ENCODE data around the gene HOXC13. TPM values are rescaled to one million over a fixed set of nuclear protein-coding genes. Genes with fewer than 3 reads are reported as not detected.

Gene HOXC13
- total RNA-seq, 1 experiment from 2014 or later = 7.2 TPM

- Histone ChIP-seq H3K4me1 (replicated peaks) (peaks cover 40% of the 10 kb centered on the region), H3K36me3 (peaks cover 13% of the 10 kb centered on the region; the same call in 1 of the 2 replicates), H3K4me3 (peak overlapping the region; percentile 39), H3K27ac (peak overlapping the region; percentile 90), H3K27me3 (replicated peaks) (no peaks in the 10 kb centered on the region), H3K9me3 (replicated peaks) (no peaks in the 10 kb centered on the region)
- peak in 1 of 2 experiments; percentile 74 for DNase-seq (ENCODE audit: low read depth in 1 of 2, low spot score in 2 of 2)
Measured at GRCh38 chr12:53981634-53982565, 43.3 kb downstream of the HOXC13 start.

GRCh38 chr12:53982648-53983567, 44.3 kb downstream of the HOXC13 start:
- H3K4me3 ChIP-seq = peak overlapping the region; percentile 39
- no peaks in the 10 kb centered on the region for H3K27me3 ChIP-seq (replicated peaks)
- peaks cover 40% of the 10 kb centered on the region for H3K4me1 ChIP-seq (replicated peaks)
- peak in 1 of 2 experiments; percentile 62 for DNase-seq (ENCODE audit: low read depth in 1 of 2, low spot score in 2 of 2)
- no peaks in the 10 kb centered on the region for H3K9me3 ChIP-seq (replicated peaks)
- peaks cover 7% of the 10 kb centered on the region; the same call in 1 of the 2 replicates for H3K36me3 ChIP-seq
- H3K27ac ChIP-seq = peak overlapping the region; percentile 90

GRCh38 chr12:53983568-53983949, 44.9 kb downstream of the HOXC13 start:
- peak overlapping the region; percentile 39 for H3K4me3 ChIP-seq

GRCh38 chr12:53983950-53984572, 45.4 kb downstream of the HOXC13 start:
- peak overlapping the region; percentile 39 for H3K4me3 ChIP-seq
- no peaks in the 10 kb centered on the region for H3K27me3 ChIP-seq (replicated peaks)
- H3K9me3 ChIP-seq (replicated peaks) = no peaks in the 10 kb centered on the region
- DNase-seq (ENCODE audit: low read depth in 1 of 2, low spot score in 2 of 2) = peak in 1 of 2 experiments; percentile 70
- peaks cover 42% of the 10 kb centered on the region for H3K4me1 ChIP-seq (replicated peaks)
- H3K36me3 ChIP-seq = peaks cover 7% of the 10 kb centered on the region; the same call in 1 of the 2 replicates
- H3K27ac ChIP-seq = peak overlapping the region; percentile 90

More at GRCh38 chr12:53983568-53983949, 44.9 kb downstream of the HOXC13 start:
- peak in 1 of 2 experiments; percentile 68 for DNase-seq (ENCODE audit: low read depth in 1 of 2, low spot score in 2 of 2)
- no peaks in the 10 kb centered on the region for H3K9me3 ChIP-seq (replicated peaks)
- H3K4me1 ChIP-seq (replicated peaks) = peaks cover 42% of the 10 kb centered on the region
- H3K36me3 ChIP-seq = peaks cover 7% of the 10 kb centered on the region; the same call in 1 of the 2 replicates
- peak overlapping the region; percentile 90 for H3K27ac ChIP-seq
- H3K27me3 ChIP-seq (replicated peaks) = no peaks in the 10 kb centered on the region

- Histone ChIP-seq H3K4me3 (peak within 1 kb of the TSS; percentile 51), H3K9me3 (replicated peaks) (no peaks in the 10 kb centered on the region), H3K27ac (peak within 1 kb of the TSS; percentile 90), H3K36me3 (peaks cover 7% of the 10 kb centered on the region; the same call in 1 of the 2 replicates), H3K4me1 (replicated peaks) (peaks cover 42% of the 10 kb centered on the region), H3K27me3 (replicated peaks) (no peaks in the 10 kb centered on the region)
- peak; percentile 92 to 97 for DNase-seq (ENCODE audit: low read depth in 1 of 2, low spot score in 2 of 2)
Measured at GRCh38 chr12:53984901-53985691, 46.5 kb downstream of the HOXC13 start, which contains the start of gene HOXC10. TSS of gene HOXC10 (plus strand) at chr12:53985146. CDS start at chr12:53985260, 114 bp downstream.

- H3K4me1 ChIP-seq (replicated peaks) = peaks cover 44% of the 10 kb centered on the region
- H3K27me3 ChIP-seq (replicated peaks) = no peaks in the 10 kb centered on the region
- DNase-seq (ENCODE audit: low read depth in 1 of 2, low spot score in 2 of 2) = no peak
- peak overlapping the region; percentile 63 for H3K27ac ChIP-seq
- peak overlapping the region; percentile 51 for H3K4me3 ChIP-seq
- H3K36me3 ChIP-seq = peaks cover 7% of the 10 kb centered on the region; the same call in 1 of the 2 replicates
- H3K9me3 ChIP-seq (replicated peaks) = no peaks in the 10 kb centered on the region
Measured at GRCh38 chr12:53985692-53985993, 47.0 kb downstream of the HOXC13 start.

- Histone ChIP-seq H3K36me3 (peaks cover 7% of the 10 kb centered on the region; the same call in 1 of the 2 replicates), H3K4me1 (replicated peaks) (peaks cover 49% of the 10 kb centered on the region), H3K27ac (peak overlapping the region; percentile 63), H3K4me3 (peak overlapping the region; percentile 51), H3K27me3 (replicated peaks) (no peaks in the 10 kb centered on the region), H3K9me3 (replicated peaks) (no peaks in the 10 kb centered on the region)
- peak in 1 of 2 experiments; percentile 70 for DNase-seq (ENCODE audit: low read depth in 1 of 2, low spot score in 2 of 2)
Measured at GRCh38 chr12:53985994-53986685, 47.5 kb downstream of the HOXC13 start.

GRCh38 chr12:53986686-53987483, 48.3 kb downstream of the HOXC13 start:
- Histone ChIP-seq H3K4me1 (replicated peaks) (peaks cover 57% of the 10 kb centered on the region), H3K27me3 (replicated peaks) (no peaks in the 10 kb centered on the region), H3K36me3 (peaks cover 7% of the 10 kb centered on the region; the same call in 1 of the 2 replicates), H3K4me3 (peak overlapping the region; percentile 51), H3K9me3 (replicated peaks) (no peaks in the 10 kb centered on the region), H3K27ac (peak overlapping the region; percentile 63)
- DNase-seq (ENCODE audit: low read depth in 1 of 2, low spot score in 2 of 2) = no peak

GRCh38 chr12:53987787-53988230, 49.2 kb downstream of the HOXC13 start:
- Histone ChIP-seq H3K27me3 (replicated peaks) (no peaks in the 10 kb centered on the region), H3K9me3 (replicated peaks) (no peaks in the 10 kb centered on the region), H3K4me3 (no peak overlapping the region), H3K27ac (no peak overlapping the region), H3K36me3 (peaks cover 7% of the 10 kb centered on the region; the same call in 1 of the 2 replicates), H3K4me1 (replicated peaks) (peaks cover 63% of the 10 kb centered on the region)
- no peak for DNase-seq (ENCODE audit: low read depth in 1 of 2, low spot score in 2 of 2)

- Histone ChIP-seq H3K4me3 (peak overlapping the region; percentile 27), H3K36me3 (peaks cover 7% of the 10 kb centered on the region; the same call in 1 of the 2 replicates), H3K9me3 (replicated peaks) (no peaks in the 10 kb centered on the region), H3K27me3 (replicated peaks) (no peaks in the 10 kb centered on the region), H3K27ac (peak overlapping the region; percentile 33; the same call in 1 of the 2 replicates), H3K4me1 (replicated peaks) (peaks cover 72% of the 10 kb centered on the region)
- DNase-seq (ENCODE audit: low read depth in 1 of 2, low spot score in 2 of 2) = no peak
Measured at GRCh38 chr12:53988541-53989226, 50.1 kb downstream of the HOXC13 start.

All from SJSA1 (cell line).